Endothelial cell of umbilical vein (primary cell): ENCODE measurements around the gene DCUN1D2. TPM values are rescaled to one million over a fixed set of nuclear protein-coding genes. Genes with fewer than 3 reads are reported as not detected.

Source experiments
- BruUV-seq: library from RNA; stranded (reverse); fragments of 400-500 nt; replicated peaks from 2 replicates; lab custom pipeline; 2021; lab: Mats Ljungman, UMichigan
- CTCF ChIA-PET: fragments of 300-600, 350-600 bp; sonication (Branson Sonifier 250); formaldehyde crosslinking; loops from one replicate; lab custom pipeline; 2021; ENCODE audit warnings: antibody characterized with exemption, inconsistent platforms; lab: Charles Lee
- POLR2A ChIA-PET: fragments of 300-600, 350-600 bp; sonication (Branson Sonifier 250); formaldehyde crosslinking; loops from one replicate; lab custom pipeline; 2021; ENCODE audit warnings: antibody characterized with exemption, inconsistent platforms; lab: Charles Lee
- DNase-seq: peaks from one replicate; pipeline ENCODE4 v3.0.0-alpha.2; 2011; ENCODE audit warnings: low read depth, low spot score
- FAIRE-seq: peaks from 2 replicates; lab custom pipeline; 2011; peaks lifted over from hg19 to GRCh38; lab: Jason Lieb, UNC
- H2AFZ ChIP-seq: 2 replicates; pipeline ENCODE4 v1.6.0; 2012; ENCODE audit warnings: low read depth, low read length, control low read depth, inconsistent platforms
- H3K27ac ChIP-seq: 2 replicates; pipeline ENCODE4 v1.5.1; 2011; ENCODE audit warnings: low read depth, mild to moderate bottlenecking, control low read depth, low read length, moderate library complexity; ENCODE audit not compliant: insufficient read depth
- H3K27me3 ChIP-seq, 2 experiments: 2 replicates each; pipeline versions ENCODE4 v1.6.0 to v1.6.1; 2011; ENCODE audit warnings: low read length in 2 of 2, mixed read lengths in 1 of 2; ENCODE audit not compliant: control insufficient read depth in 2 of 2, insufficient read depth in 2 of 2
- H3K36me3 ChIP-seq, 2 experiments: 2 replicates in 1 of 2; 3 replicates in 1 of 2; pipeline ENCODE4 v1.5.1; 2011; ENCODE audit warnings: low read length in 2 of 2, mild to moderate bottlenecking in 1 of 2, moderate library complexity in 1 of 2; ENCODE audit not compliant: control insufficient read depth in 2 of 2, insufficient read depth in 2 of 2; ENCODE audit errors: extremely low read depth in 1 of 2
- H3K4me1 ChIP-seq: 3 replicates; pipeline ENCODE4 v1.5.1; 2011; ENCODE audit warnings: mild to moderate bottlenecking, low read length; ENCODE audit not compliant: control insufficient read depth, insufficient read depth; ENCODE audit errors: extremely low read depth
- H3K4me2 ChIP-seq: 2 replicates; pipeline ENCODE4 v1.6.1; 2011; ENCODE audit warnings: low read length, control low read depth, mixed read lengths; ENCODE audit not compliant: insufficient read depth
- H3K4me3 ChIP-seq, 3 experiments: fragments of 200-600 bp in 1 of 3; sonication (generic), shearing (Covaris generic) in 1 of 3; replicated peaks in 1 of 3; 2 replicates each; pipeline ENCODE4 v1.5.1; 2011 to 2016; ENCODE audit warnings: control low read depth in 3 of 3, low read length in 3 of 3, mild to moderate bottlenecking in 2 of 3, inconsistent platforms in 1 of 3, low read depth in 1 of 3, moderate library complexity in 1 of 3; ENCODE audit not compliant: insufficient read depth in 1 of 3
- H3K79me2 ChIP-seq: 2 replicates; pipeline ENCODE4 v1.6.0; 2012; ENCODE audit warnings: low read length, inconsistent platforms; ENCODE audit not compliant: control insufficient read depth, insufficient read depth
- H3K9ac ChIP-seq: replicated peaks from 2 replicates; pipeline ENCODE3; 2011; ENCODE audit warnings: low read length, control low read depth; ENCODE audit not compliant: insufficient read depth; ENCODE audit errors: extremely low read depth
- H3K9me1 ChIP-seq: replicated peaks from 3 replicates; pipeline ENCODE4 v1.6.0; 2011; ENCODE audit warnings: mild to moderate bottlenecking, low read length; ENCODE audit not compliant: control insufficient read depth, insufficient read depth; ENCODE audit errors: extremely low read depth
- H3K9me3 ChIP-seq: replicated peaks from 2 replicates; pipeline ENCODE4 v1.5.1; 2012; ENCODE audit warnings: low read length, inconsistent platforms; ENCODE audit not compliant: control insufficient read depth, insufficient read depth
- H4K20me1 ChIP-seq: replicated peaks from 2 replicates; pipeline ENCODE3; 2011; ENCODE audit warnings: mild to moderate bottlenecking, low read length; ENCODE audit not compliant: control insufficient read depth, insufficient read depth; ENCODE audit errors: extremely low read depth
- CTCF ChIP-seq, 2 donors: IDR thresholded peaks; 1 replicate in 1 of 2; 2 replicates in 1 of 2; pipeline ENCODE4 v1.5.1; 2011; ENCODE audit warnings: low read length in 2 of 2, mild to moderate bottlenecking in 2 of 2, moderate library complexity in 2 of 2, control low read depth in 1 of 2, inconsistent platforms in 1 of 2, low read depth in 1 of 2; ENCODE audit not compliant: insufficient read depth in 1 of 2; ENCODE audit errors: extremely low read depth in 1 of 2
- EZH2 ChIP-seq: IDR thresholded peaks from 2 replicates; pipeline ENCODE4 v1.6.1; 2012; ENCODE audit warnings: borderline replicate concordance, low read depth, mild to moderate bottlenecking, moderate library complexity, low read length, inconsistent platforms; ENCODE audit not compliant: severe bottlenecking
- FOS ChIP-seq: IDR thresholded peaks from 2 replicates; pipeline ENCODE4 v1.6.1; 2011; ENCODE audit warnings: mild to moderate bottlenecking, low read length, moderate library complexity, borderline replicate concordance; ENCODE audit not compliant: insufficient read depth
- GATA2 ChIP-seq: IDR thresholded peaks from 2 replicates; pipeline ENCODE4 v1.7.0; 2011; ENCODE audit warnings: low read depth, mild to moderate bottlenecking, moderate library complexity, mixed read lengths, low read length; ENCODE audit not compliant: insufficient read length, insufficient read depth
- JUN ChIP-seq: IDR thresholded peaks from 2 replicates; pipeline ENCODE4 v1.6.1; 2011; ENCODE audit warnings: borderline replicate concordance, low read depth; ENCODE audit not compliant: insufficient read length, insufficient read depth
- MYC ChIP-seq: IDR thresholded peaks from one replicate; pipeline ENCODE4 v1.6.1; 2011; ENCODE audit warnings: mild to moderate bottlenecking, low read depth, low read length
- POLR2A ChIP-seq: IDR thresholded peaks from 2 replicates; pipeline ENCODE4 v1.6.1; 2012; ENCODE audit warnings: low read depth, mild to moderate bottlenecking, control low read depth, low read length
- POLR2AphosphoS5 ChIP-seq: IDR thresholded peaks from 2 replicates; pipeline ENCODE4 v1.6.1; 2012; ENCODE audit warnings: low read depth, mild to moderate bottlenecking, control low read depth, low read length, moderate library complexity; ENCODE audit not compliant: insufficient read depth
- dilution Hi-C: fragments of 300-500 bp; cut with MboI; formaldehyde crosslinking; loops from one replicate; pipeline ENCODE4 v1.15.0; 2019; ENCODE audit warnings: low sequenced_read_pairs; ENCODE audit not compliant: extremely low pct_ligation_motif_present
- intact Hi-C: fragments of 100-400 bp; cut with micrococcal nuclease; formaldehyde crosslinking; loops from one replicate; pipeline ENCODE4 v1.10.0; 2022
- polyA plus RNA-seq, 4 experiments: library from polyadenylated mRNA; depleted of rRNA in 3 of 4; stranded (reverse) in 3 of 4; unstranded in 1 of 4; fragments of >200 nt; gene quantifications; 2 replicates each; pipeline versions ENCODE4 v1.2.1 to v1.2.3, GENCODE V29; 2011 to 2012; ENCODE audit warnings: missing spikeins in 1 of 4
- total RNA-seq: library from RNA; stranded (reverse); gene quantifications from 2 replicates; pipeline ENCODE4 v1.2.3, GENCODE V29; 2021
- TF ChIP-seq, protein P1 (sequence below): IDR thresholded peaks from 2 replicates; pipeline ENCODE4 v1.6.1; 2011; ENCODE audit not compliant: insufficient read depth, insufficient read length

DCUN1D2 gene
- total and polyA plus RNA-seq, 2 donors (not counting 3 experiments of a cell fraction or from before 2014, with no cell fraction given): 10.5 to 24.9 TPM

GRCh38 chr13:113477724-113478123 is 12.8 kb downstream of the DCUN1D2 start:
- Histone ChIP-seq H2AFZ (no peak overlapping the region), H3K9me3 (no peaks in the 10 kb centered on the region), H3K27ac (no peak overlapping the region), H3K79me2 (no peaks in the 10 kb centered on the region), H4K20me1 (no peaks in the 10 kb centered on the region), H3K4me2 (no peak overlapping the region), H3K27me3 (no peaks in the 10 kb centered on the region), H3K4me3 (no peak overlapping the region), H3K9ac (no peak overlapping the region), H3K9me1 (no peaks in the 10 kb centered on the region), H3K36me3 (peaks cover 5 to 8% of the 10 kb centered on the region in 2 experiments), H3K4me1 (no peaks in the 10 kb centered on the region)
- intact Hi-C loops (no loop called here), dilution Hi-C loops (no loop called here)
- CTCF ChIA-PET: no interaction called here
- FAIRE-seq (no peak), DNase-seq (no peak)
- TF ChIP-seq JUN: no peak
- no peak for TF ChIP-seq POLR2A
- TF ChIP-seq CTCF (IDR thresholded peaks at IDR 0.05; ENCODE audit: extremely low read depth in 1 of 2, insufficient read depth in 1 of 2, low read depth in 1 of 2, low read length in 2 of 2): no peak
- no peak for TF ChIP-seq EZH2
- no peak for TF ChIP-seq FOS
- TF ChIP-seq GATA2: no peak
- TF ChIP-seq, protein P1, sequence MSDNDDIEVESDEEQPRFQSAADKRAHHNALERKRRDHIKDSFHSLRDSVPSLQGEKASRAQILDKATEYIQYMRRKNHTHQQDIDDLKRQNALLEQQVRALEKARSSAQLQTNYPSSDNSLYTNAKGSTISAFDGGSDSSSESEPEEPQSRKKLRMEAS: no peak
- TF ChIP-seq MYC: no peak
- TF ChIP-seq POLR2AphosphoS5: no peak
- no TSS peak for BruUV-seq
- POLR2A ChIA-PET: no interaction called here
